Measurements from ENCODE around the gene EMC9. TPM values are rescaled to one million over a fixed set of nuclear protein-coding genes. Genes with fewer than 3 reads are reported as not detected.

EMC9 gene
- total and polyA plus RNA-seq, 10 of the 15 experiments (the other 5 are each of a cell fraction or from before 2014, with no cell fraction given): 15.3 to 60.5 (median 30.3) TPM

- peak; percentile 81 for TF ChIP-seq IRF3 (IDR thresholded peaks at IDR 0.05)
- peak; percentile 79; the same call in 1 of the 2 replicates for TF ChIP-seq TCF3 (IDR thresholded peaks at IDR 0.05; ENCODE audit: borderline replicate concordance, insufficient read depth, low read depth, low read length)
- TF ChIP-seq FOXK2 (IDR thresholded peaks at IDR 0.05): peak; percentile 52; the same call in 1 of the 2 replicates
- TF ChIP-seq POU2F2 (IDR thresholded peaks at IDR 0.05; ENCODE audit: borderline replicate concordance, low read depth, low read length): no peak; the same call in 1 of the 3 replicates
- no peak for TF ChIP-seq ZNF622 (IDR thresholded peaks at IDR 0.05)
- peak; percentile 90 for TF ChIP-seq POLR2AphosphoS5 (IDR thresholded peaks at IDR 0.05; ENCODE audit: low read length)
- no peak for TF ChIP-seq ZNF217 (IDR thresholded peaks at IDR 0.05)
- TF ChIP-seq PKNOX1 (IDR thresholded peaks at IDR 0.05): peak; percentile 93
- TF ChIP-seq ZBTB11 (CRISPR knock-in tag; IDR thresholded peaks at IDR 0.05): no peak
- peak; percentile 80; the same call in 1 of the 2 replicates for TF ChIP-seq PML (IDR thresholded peaks at IDR 0.05; ENCODE audit: low read length)
- TF ChIP-seq PBX3 (IDR thresholded peaks at IDR 0.05; ENCODE audit: insufficient replicate concordance, low read depth, low read length): peak; percentile 72
- TF ChIP-seq YY1 (IDR thresholded peaks at IDR 0.05; ENCODE audit: low read depth, low read length): peak; percentile 40
- no peak; the same call in 1 of the 2 replicates for TF ChIP-seq FOXM1 (IDR thresholded peaks at IDR 0.05; ENCODE audit: low read depth, low read length)
- no peak; the same call in 1 of the 2 replicates for TF ChIP-seq NFYA (IDR thresholded peaks at IDR 0.05; ENCODE audit: borderline replicate concordance, low read depth, low read length)
- TF ChIP-seq, protein P1, sequence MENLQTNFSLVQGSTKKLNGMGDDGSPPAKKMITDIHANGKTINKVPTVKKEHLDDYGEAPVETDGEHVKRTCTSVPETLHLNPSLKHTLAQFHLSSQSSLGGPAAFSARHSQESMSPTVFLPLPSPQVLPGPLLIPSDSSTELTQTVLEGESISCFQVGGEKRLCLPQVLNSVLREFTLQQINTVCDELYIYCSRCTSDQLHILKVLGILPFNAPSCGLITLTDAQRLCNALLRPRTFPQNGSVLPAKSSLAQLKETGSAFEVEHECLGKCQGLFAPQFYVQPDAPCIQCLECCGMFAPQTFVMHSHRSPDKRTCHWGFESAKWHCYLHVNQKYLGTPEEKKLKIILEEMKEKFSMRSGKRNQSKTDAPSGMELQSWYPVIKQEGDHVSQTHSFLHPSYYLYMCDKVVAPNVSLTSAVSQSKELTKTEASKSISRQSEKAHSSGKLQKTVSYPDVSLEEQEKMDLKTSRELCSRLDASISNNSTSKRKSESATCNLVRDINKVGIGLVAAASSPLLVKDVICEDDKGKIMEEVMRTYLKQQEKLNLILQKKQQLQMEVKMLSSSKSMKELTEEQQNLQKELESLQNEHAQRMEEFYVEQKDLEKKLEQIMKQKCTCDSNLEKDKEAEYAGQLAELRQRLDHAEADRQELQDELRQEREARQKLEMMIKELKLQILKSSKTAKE (IDR thresholded peaks at IDR 0.05; ENCODE audit: low read depth, poor library complexity, severe bottlenecking): peak; percentile 79
- no peak for TF ChIP-seq STAT1 (conservative IDR thresholded peaks at IDR 0.05)
- TF ChIP-seq ZNF384 (IDR thresholded peaks at IDR 0.05; ENCODE audit: borderline replicate concordance, low read depth, low read length): no peak
- no peak for TF ChIP-seq SIX5 (IDR thresholded peaks at IDR 0.05; ENCODE audit: low read depth, low read length, severe bottlenecking)
- peak; percentile 53 for TF ChIP-seq USF1 (IDR thresholded peaks at IDR 0.05; ENCODE audit: borderline replicate concordance, extremely low read length, insufficient read depth, low read depth, low read length)
These were observed at the start of gene EMC9 (continued) for GRCh38 chr14:24141097-24141880.
